Muscle of leg (tissue), 9 donors: ENCODE results near the gene ARFGAP2. TPM values are rescaled to one million over a fixed set of nuclear protein-coding genes. Genes with fewer than 3 reads are reported as not detected.

Experiments used
- polyA plus RNA-seq, 8 donors: library from polyadenylated mRNA; unstranded; fragments of 120-200 nt; gene quantifications; one replicate each; pipeline versions ENCODE4 v1.2.1 to v1.2.3, GENCODE V29; 2013; ENCODE audit warnings: inconsistent platforms in 1 of 8, low replicate concordance in 1 of 8; ENCODE audit not compliant: insufficient read length in 8 of 8, insufficient read depth in 1 of 8
- total RNA-seq: library from RNA; stranded (reverse); fragments of 120-200 nt; gene quantifications from one replicate; pipeline ENCODE4 v1.2.4, GENCODE V29; 2013

The ARFGAP2 gene
- total and polyA plus RNA-seq, 9 donors: 59.8 to 91.0 (median 74.8) TPM

Other genes starting within 250 kb of the ARFGAP2 start
- 14.1 TPM for gene CSTPP1, start 240.1 kb downstream of the ARFGAP2 start, total RNA-seq
- gene CSTPP1, start 240.1 kb downstream of the ARFGAP2 start, polyA plus RNA-seq: 10 to 100 TPM; 18.5 to 23.9 (median 23.2) TPM
- gene PACSIN3, start 9.6 kb upstream of the ARFGAP2 start, total RNA-seq: 215 TPM
- gene PACSIN3, start 9.6 kb upstream of the ARFGAP2 start, polyA plus RNA-seq: 100 to 1,000 TPM; 123 to 239 (median 203) TPM
- gene DDB2, start 38.1 kb upstream of the ARFGAP2 start, total RNA-seq: 11.9 TPM
- gene DDB2, start 38.1 kb upstream of the ARFGAP2 start, polyA plus RNA-seq: 10 to 100 TPM in 7 of 8 donors, 1 to 10 TPM in 1; 9.7 to 15.1 (median 12.1) TPM
- gene ACP2, start 71.9 kb upstream of the ARFGAP2 start, total RNA-seq: 15.6 TPM
- 10 to 100 TPM; 19.3 to 31.8 (median 28.4) TPM for gene ACP2, start 71.9 kb upstream of the ARFGAP2 start, polyA plus RNA-seq
- 18.8 TPM for gene NR1H3, start 81.1 kb upstream of the ARFGAP2 start, total RNA-seq
- 10 to 100 TPM; 12.9 to 26.2 (median 15.1) TPM for gene NR1H3, start 81.1 kb upstream of the ARFGAP2 start, polyA plus RNA-seq
- gene MADD, start 93.3 kb upstream of the ARFGAP2 start, total RNA-seq: 16.7 TPM
- gene MADD, start 93.3 kb upstream of the ARFGAP2 start, polyA plus RNA-seq: 10 to 100 TPM; 25.0 to 34.3 (median 31.0) TPM
- gene MYBPC3, start 175.8 kb upstream of the ARFGAP2 start, total RNA-seq: 0.13 TPM
- 1 to 10 TPM in 1 of 8 donors, under 1 TPM in 7; 0.06 to 1.1 (median 0.30) TPM for gene MYBPC3, start 175.8 kb upstream of the ARFGAP2 start, polyA plus RNA-seq
- gene SPI1, start 201.7 kb upstream of the ARFGAP2 start, total RNA-seq: 3.6 TPM
- gene SPI1, start 201.7 kb upstream of the ARFGAP2 start, polyA plus RNA-seq: 1 to 10 TPM; 5.6 to 8.2 (median 6.0) TPM
- 37.7 TPM for gene SLC39A13, start 231.7 kb upstream of the ARFGAP2 start, total RNA-seq
- gene SLC39A13, start 231.7 kb upstream of the ARFGAP2 start, polyA plus RNA-seq: 10 to 100 TPM; 36.2 to 46.5 (median 42.5) TPM
- gene PSMC3, start 249.6 kb upstream of the ARFGAP2 start, total RNA-seq: 99.1 TPM
- gene PSMC3, start 249.6 kb upstream of the ARFGAP2 start, polyA plus RNA-seq: 100 to 1,000 TPM; 125 to 159 (median 136) TPM